ENCODE results near the gene BNIP3.

- TF ChIP-seq CTCF (IDR thresholded peaks at IDR 0.05): no peak
- TF ChIP-seq POLR2A (IDR thresholded peaks at IDR 0.05): no peak
These were observed 39.3 kb upstream of the BNIP3 start for GRCh38 chr10:132021046-132021445.

All from body of pancreas (tissue), 4 donors.